ENCODE results near the gene ANGPT4. TPM values are rescaled to one million over a fixed set of nuclear protein-coding genes. Genes with fewer than 3 reads are reported as not detected.
"Not testable (repeated sequence)": the region's sequence is repeated elsewhere in the genome, so short reads cannot be mapped to it uniquely, and the experiment has no call there.

The ANGPT4 gene
- total RNA-seq, 1 experiment from 2014 or later, result 1.3 TPM

DNA sequence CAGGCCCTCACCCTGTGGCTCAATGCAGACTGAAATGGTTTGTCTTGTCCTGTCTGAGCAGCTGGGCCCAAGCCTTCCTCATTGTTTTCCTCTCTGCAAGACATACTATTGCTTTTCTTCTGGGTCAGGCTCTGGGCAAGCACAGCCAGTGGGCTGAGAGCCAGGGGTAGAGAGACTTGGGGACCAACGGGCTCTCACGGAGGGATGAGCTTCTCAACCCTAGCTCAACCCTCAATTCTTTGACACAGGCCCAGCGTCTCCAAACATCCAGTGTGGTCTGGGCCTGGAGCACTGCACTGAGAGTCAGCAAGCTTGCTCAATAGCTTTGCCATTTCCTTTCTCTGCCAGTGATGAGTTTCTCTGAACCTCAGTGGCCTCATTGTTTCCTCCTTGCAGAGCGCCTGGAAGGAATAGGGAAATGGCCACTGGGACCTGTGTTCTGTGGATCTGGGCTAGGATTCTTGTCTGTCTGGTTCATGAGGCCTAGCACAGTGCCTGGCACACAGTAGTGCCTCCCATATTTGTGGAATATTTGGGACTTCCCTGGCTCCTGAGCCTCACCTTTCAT lies 9.3 kb downstream of the ANGPT4 start:
- DNase-seq (ENCODE audit: low spot score), result no peak

- DNase-seq (ENCODE audit: low spot score), result no peak
These were observed 10.1 kb downstream of the ANGPT4 start for GRCh38 chr20:906001-906520.

DNA sequence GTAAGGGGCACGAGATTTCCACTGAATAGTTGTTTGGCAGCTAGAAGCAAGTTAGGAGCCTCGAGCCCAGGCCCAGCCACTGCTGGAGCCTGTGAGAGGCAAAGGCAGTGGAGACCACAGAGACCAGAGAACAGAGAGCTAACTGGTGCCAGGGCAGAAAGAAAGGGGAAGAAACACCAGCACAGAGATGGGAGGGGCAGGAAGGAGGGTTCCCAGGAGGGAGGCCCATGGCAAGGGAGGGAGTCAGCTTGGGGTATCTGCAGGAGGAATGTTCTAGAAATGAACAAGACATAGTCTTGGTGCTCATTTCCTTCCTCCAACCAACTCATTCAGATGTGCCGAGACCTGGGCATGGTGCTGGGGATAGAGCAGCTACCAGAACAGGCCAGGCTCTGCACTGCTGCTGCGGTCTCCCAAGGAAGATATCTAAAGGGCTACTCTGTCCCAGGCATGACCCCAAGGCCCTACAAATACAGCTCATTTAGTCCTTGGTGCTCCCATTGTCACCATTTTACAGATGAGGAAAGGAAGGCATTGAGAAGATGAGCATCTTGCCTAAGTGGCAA lies 10.7 kb downstream of the ANGPT4 start:
- DNase-seq (ENCODE audit: low spot score), result no peak

- no peak for DNase-seq (ENCODE audit: low spot score)
These were observed 12.0 kb downstream of the ANGPT4 start for GRCh38 chr20:904039-904545.

DNA sequence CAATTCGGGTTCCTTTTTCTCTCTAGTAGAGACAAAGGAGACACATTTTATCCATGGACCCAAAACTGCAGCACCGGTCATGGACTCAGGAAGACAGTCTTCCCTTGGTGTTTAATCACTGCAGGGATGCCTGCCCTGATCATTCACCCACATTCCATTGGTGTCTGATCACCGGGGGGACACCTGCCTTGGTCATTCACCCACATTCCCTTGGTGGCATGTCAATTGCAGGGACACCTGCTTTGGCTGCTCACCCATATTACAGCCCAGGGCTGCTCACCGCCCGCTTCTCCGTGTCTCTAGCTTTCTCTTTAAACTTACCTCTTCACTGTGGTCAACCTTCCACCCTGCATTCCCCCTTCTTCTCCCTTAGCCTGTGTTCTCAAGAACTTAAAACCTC lies 18.7 kb downstream of the ANGPT4 start:
- not testable (repeated sequence) for DNase-seq (ENCODE audit: low spot score)

DNA sequence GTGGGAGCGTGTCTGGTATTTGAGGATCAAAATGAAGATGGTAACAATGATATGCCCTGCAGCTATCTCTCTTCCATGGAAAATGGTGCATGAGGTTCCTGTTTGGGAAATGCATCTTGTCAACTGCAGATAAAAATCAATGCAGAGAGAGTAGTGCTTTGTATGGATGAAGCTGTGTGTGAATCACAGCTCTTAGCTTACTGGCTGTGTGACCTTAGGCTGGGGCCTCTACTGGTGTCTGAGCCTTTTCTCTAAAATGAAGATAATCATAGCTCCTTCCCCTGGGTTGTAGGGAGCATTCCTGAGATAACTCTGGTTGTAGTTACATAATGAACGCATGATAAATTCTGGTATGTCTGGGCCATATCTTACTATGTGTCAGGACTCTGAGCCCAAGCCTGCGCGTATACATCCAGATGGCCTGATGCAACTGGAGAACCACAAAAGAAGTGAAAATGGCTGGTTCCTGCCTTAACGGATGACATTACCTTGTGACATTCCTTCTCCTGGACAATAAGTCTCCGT lies 19.6 kb downstream of the ANGPT4 start:
- no peak for DNase-seq (ENCODE audit: low spot score)

- not testable (repeated sequence) for DNase-seq (ENCODE audit: low spot score)
These were observed 23.8 kb downstream of the ANGPT4 start for GRCh38 chr20:892371-892770.

- peak; percentile 63 for DNase-seq (ENCODE audit: low spot score)
These were observed 24.4 kb downstream of the ANGPT4 start for GRCh38 chr20:891706-892080.

DNA sequence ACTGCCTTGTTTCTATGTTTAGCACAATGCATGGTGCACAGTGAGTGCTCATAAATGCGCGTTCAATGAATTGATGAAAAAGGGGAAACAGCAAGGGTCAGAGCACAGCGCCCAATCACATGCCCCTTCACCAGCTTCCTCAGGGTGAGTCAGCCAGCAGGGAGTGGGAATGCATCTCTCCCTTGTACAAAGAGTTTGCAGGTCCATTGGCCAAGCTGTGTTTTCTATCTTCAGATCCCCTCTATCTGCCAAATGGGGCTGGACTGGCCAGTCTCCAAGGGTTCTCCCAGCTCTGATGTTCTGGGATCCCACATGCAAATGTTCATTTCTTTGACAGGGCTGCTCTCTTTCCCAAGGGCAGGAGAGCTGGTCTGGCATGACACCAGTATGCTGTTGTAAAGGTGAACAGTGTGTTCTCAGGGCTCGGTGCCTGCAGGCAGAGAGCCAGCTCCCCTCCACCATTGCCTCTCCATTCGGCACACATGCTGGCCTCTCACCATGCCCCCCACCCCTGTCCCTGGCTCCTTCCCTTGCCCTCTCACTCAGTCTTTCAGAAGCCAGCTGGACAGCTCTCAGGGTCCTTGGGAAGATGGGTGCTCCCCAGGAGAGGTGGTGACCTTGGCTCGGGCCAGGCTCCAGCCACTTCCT lies 25.0 kb downstream of the ANGPT4 start:
- DNase-seq (ENCODE audit: low spot score), result no peak

- no peak for DNase-seq (ENCODE audit: low spot score)
These were observed 25.5 kb downstream of the ANGPT4 start for GRCh38 chr20:890666-891057.

DNA sequence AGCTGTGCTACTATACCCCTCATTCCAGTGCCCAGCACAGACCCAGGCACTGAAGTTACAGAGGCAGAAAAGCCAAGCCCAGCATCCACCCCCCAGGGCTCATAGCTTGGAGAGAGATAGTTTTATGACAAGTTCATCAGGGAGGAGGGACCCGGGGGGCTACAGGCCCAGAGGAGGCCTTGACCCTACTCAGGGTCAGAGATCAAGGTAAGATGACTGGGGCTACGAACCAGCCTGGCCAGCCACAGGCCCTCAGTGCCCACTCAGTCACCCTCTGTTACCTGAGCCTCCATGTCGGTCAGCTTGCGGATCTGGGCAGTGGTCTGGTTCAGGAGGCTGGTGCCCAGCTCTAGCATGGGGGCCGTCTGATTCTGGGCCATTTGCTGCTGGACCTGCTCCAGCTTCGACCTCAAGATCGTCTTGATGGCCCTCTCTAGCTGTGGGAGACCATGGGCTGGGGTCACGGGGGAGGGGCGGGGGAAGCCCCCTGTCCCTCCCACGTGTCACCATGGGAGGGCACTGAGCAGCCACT lies 26.1 kb downstream of the ANGPT4 start:
- DNase-seq (ENCODE audit: low spot score), result no peak

GRCh38 chr20:889106-889505 lies 27.0 kb downstream of the ANGPT4 start:
- DNase-seq (ENCODE audit: low spot score), result no peak

DNA sequence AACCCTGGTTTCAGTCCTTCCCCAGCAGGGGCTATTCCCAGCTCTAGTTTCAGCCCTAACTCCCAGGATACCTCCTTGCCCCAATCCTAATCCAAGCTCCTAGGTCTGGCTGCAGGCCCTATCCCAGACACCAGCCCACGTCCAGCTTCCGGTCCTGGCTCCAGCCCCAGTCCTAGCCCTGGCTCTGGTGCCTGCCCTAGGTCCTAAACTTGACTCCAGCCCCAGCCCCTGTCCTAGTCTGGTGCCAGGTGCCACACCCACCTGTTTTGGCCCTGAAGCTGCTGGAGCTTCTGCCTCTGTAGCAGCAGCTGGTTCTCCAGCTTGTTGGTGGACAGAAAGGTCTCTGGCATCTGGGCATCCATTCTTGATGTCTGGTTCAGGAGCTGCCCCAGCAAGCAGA lies 28.1 kb downstream of the ANGPT4 start:
- DNase-seq (ENCODE audit: low spot score), result no peak

GRCh38 chr20:887137-887536 lies 29.0 kb downstream of the ANGPT4 start:
- DNase-seq (ENCODE audit: low spot score), result no peak

DNA sequence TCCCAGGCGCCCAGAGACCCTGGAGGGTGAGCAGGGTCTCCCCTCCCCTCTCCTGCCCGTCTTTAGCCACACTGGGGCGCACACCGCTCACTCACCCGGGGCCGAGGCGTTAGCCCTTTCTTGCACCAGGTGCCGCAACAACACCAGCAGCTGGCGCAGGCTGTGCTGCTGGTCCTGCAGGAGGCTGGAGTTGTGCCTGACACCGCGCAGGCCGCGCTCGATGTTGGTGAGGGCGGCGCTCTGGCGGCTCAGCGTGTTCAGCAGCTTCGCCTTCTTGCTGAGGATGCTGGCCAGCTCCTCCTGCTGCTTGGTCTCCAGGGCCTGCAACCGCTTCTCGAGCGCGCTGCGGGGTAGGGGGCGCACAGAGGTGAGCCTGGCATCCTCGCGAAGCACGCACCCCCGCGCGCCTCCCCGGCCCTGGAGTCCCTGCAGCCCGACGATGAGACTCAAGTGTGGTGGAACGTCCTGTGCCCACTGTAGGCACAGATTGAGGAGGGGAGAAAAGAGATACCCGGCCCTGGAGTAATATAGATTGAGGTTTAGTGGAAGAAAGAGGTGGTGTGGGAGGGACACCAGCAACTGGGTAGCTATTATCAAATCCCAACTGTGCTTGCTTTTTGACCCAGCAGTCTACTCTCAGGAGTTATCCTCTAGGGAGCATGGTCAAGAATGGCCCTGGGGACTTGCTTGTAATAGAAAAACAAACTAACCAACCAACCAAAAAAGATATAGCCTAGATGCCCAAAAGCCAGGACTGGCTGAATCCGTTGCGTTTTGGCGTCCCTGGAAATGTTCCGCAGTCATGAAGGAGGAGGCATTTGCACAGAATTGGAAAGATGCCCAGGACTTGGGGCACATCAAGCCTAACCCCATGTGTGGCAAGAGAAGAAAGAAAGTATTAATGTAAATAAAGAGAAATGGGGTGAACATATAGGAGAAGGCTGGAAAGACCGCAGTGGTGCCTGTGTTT lies 30.9 kb downstream of the ANGPT4 start:
- no peak for DNase-seq (ENCODE audit: low spot score)

DNA sequence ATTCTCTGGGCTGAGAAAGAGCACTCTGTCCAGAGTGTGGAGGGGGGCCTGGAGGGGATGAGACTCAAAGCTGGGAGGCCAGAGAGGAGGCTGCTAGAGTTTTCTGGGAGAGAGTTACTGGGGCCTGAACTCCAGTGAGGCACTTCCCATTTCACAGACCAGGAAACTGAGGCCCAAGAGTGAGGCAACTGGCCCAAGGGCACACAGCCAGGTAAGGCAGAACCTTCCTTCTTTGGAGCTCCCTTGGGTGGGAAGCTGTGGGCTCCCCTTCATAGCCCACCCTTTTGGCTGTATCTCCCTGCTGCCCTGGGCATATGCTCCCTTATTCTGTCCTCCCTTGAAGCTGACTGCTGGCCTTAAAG lies 34.4 kb downstream of the ANGPT4 start:
- no peak for DNase-seq (ENCODE audit: low spot score)

- DNase-seq (ENCODE audit: low spot score), result peak; percentile 75
These were observed 34.9 kb downstream of the ANGPT4 start for GRCh38 chr20:881051-881782.

- DNase-seq (ENCODE audit: low spot score), result no peak
These were observed 36.5 kb downstream of the ANGPT4 start for GRCh38 chr20:879626-880025.

GRCh38 chr20:878511-879307 lies 37.4 kb downstream of the ANGPT4 start:
- DNase-seq (ENCODE audit: low spot score), result no peak

DNA sequence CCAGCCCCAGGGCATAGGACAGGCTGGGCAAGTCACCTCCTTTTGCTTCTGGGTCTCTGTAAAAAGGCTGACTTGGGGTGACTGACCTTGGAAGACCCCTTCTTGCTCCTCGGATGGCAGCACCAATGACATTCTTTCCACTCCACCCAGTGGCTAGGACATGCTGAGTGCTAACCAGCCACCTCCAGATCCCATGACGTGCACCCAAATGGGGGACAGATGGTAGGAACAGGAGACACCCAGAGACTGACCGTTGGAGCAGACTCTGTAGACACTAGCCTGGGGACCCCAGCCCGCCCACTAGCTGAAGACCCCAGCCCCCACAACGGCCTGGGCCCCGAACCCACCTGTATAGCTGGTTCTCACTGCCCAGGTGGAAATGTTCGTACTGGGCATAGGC lies 38.3 kb downstream of the ANGPT4 start:
- no peak for DNase-seq (ENCODE audit: low spot score)

Measured in H4 (cell line).